ENCODE measurements around the gene TSPO. TPM values are rescaled to one million over a fixed set of nuclear protein-coding genes. Genes with fewer than 3 reads are reported as not detected.

TSPO gene
- total and polyA plus RNA-seq, 2 of the 13 experiments (the other 11 are each of a cell fraction or from before 2014, with no cell fraction given), result 0.46 to 1.4 TPM

GRCh38 chr22:43150731-43151206, 590 bp upstream of the TSPO start:
- 55% methylated on average over 10 of the region's 15 CpGs for WGBS (ENCODE audit: low lambda C conversion rate)
- H3K27ac ChIP-seq (ENCODE audit: extremely low read length, insufficient read depth, low read length), result no peak overlapping the region
- no TSS peak for BruUV-seq (replicated peaks)

DNA sequence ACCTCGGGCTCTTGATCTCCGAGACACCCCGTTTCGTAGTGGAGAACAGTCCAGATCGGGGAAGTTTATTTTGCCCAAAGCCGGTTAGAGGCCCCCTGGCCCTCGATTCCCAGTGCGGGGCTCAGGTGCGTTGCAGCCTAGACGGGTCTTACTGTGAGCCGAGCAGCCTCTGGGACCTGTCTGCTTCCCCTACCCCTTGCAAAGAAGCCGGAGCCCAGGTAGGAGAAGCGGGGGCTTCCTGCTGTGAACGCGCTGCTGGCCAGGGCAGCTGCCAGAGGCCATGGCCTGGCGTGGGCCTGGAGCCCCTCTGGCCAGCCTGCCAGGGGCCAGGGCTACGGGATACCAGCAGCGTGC, 621 bp downstream of the TSPO start:
- ChIA-PET POLR2A (no interaction called here), CTCF (ENCODE audit: low intra/inter-chr PET ratio, low total read pairs) (no interaction called here)
- H2AFZ ChIP-seq (ENCODE audit: low read length), result no peak overlapping the region
- H3K27me3 ChIP-seq (ENCODE audit: control insufficient read depth in 1 of 2, insufficient read depth in 2 of 2, low read length in 2 of 2), result peaks cover 4 to 39% of the 10 kb centered on the region in 2 experiments; a peak in 3 of 5 replicates
- intact Hi-C loops (cut with micrococcal nuclease; ENCODE audit: unreplicated experiment) (no loop called here), in situ Hi-C loops (cut with HindIII; ENCODE audit: extremely low pct_ligation_motif_present, low pct_unique_long_range_greater_than_20kb) (no loop called here)
- H3K9me3 ChIP-seq (ENCODE audit: low read length), result no peaks in the 10 kb centered on the region
- H3K9ac ChIP-seq (ENCODE audit: insufficient read depth, low read depth, low read length), result peak overlapping the region; percentile 41; the same call in 1 of the 2 replicates
- no peak for DNase-seq (ENCODE audit: low spot score)
- H3K4me1 ChIP-seq (ENCODE audit: insufficient read depth, low read length), result peaks cover 21% of the 10 kb centered on the region
- H3K4me3 ChIP-seq (replicated peaks in 1 of 3; ENCODE audit: insufficient read depth in 1 of 3, low read depth in 2 of 3, low read length in 3 of 3), result peak overlapping the region in 1 of 3 experiments; percentile 63; a peak in 1 of 6 replicates
- no peak overlapping the region for H3K27ac ChIP-seq (ENCODE audit: extremely low read length, insufficient read depth, low read length)
- H3K79me2 ChIP-seq (ENCODE audit: insufficient read depth, low read length), result no peaks in the 10 kb centered on the region
- H3K36me3 ChIP-seq (replicated peaks in 1 of 2; ENCODE audit: control insufficient read depth in 1 of 2, insufficient read depth in 2 of 2, low read length in 2 of 2), result no peaks in the 10 kb centered on the region
- WGBS (ENCODE audit: low lambda C conversion rate), result 74% methylated on average over 9 of the region's 18 CpGs
- no peak; the same call in 2 of the 3 replicates for ATAC-seq
- FAIRE-seq, result no peak
- H4K20me1 ChIP-seq (ENCODE audit: insufficient read depth, low read length), result no peaks in the 10 kb centered on the region
- H3K4me2 ChIP-seq (ENCODE audit: low read depth, low read length), result peak overlapping the region; percentile 76
- BruUV-seq (replicated peaks), result no TSS peak
- TF ChIP-seq ZFY (CRISPR knock-in tag; IDR thresholded peaks at IDR 0.05) (peak; percentile 6; the same call in 1 of the 2 replicates), AGO1 (IDR thresholded peaks at IDR 0.05; ENCODE audit: low read depth, low read length, poor library complexity, severe bottlenecking) (peak; percentile 27), DRAP1 (CRISPR knock-in tag; IDR thresholded peaks at IDR 0.05) (no peak), ZNF329 (CRISPR knock-in tag; IDR thresholded peaks at IDR 0.05; ENCODE audit: low read depth) (no peak), PTBP1 (IDR thresholded peaks at IDR 0.05; ENCODE audit: low read depth, low read length, poor library complexity, severe bottlenecking) (no peak), PHF5A (CRISPR knock-in tag; IDR thresholded peaks at IDR 0.05; ENCODE audit: low read depth, unreplicated experiment) (no peak), ZNF749 (CRISPR knock-in tag; IDR thresholded peaks at IDR 0.05; ENCODE audit: borderline replicate concordance) (no peak)

More at GRCh38 chr22:43150731-43151206, 590 bp upstream of the TSPO start:
- in situ Hi-C loops (cut with HindIII; ENCODE audit: extremely low pct_ligation_motif_present, low pct_unique_long_range_greater_than_20kb) (no loop called here), intact Hi-C loops (cut with micrococcal nuclease; ENCODE audit: unreplicated experiment) (no loop called here)
- ATAC-seq (no peak), FAIRE-seq (no peak), DNase-seq (ENCODE audit: low spot score) (no peak)
- Histone ChIP-seq H3K79me2 (ENCODE audit: insufficient read depth, low read length) (no peaks in the 10 kb centered on the region), H2AFZ (ENCODE audit: low read length) (peak overlapping the region; percentile 37), H3K4me3 (replicated peaks in 1 of 3; ENCODE audit: insufficient read depth in 1 of 3, low read depth in 2 of 3, low read length in 3 of 3) (peak overlapping the region; percentile 54 to 65 (median 59)), H3K9ac (ENCODE audit: insufficient read depth, low read depth, low read length) (no peak overlapping the region), H3K36me3 (replicated peaks in 1 of 2; ENCODE audit: control insufficient read depth in 1 of 2, insufficient read depth in 2 of 2, low read length in 2 of 2) (no peaks in the 10 kb centered on the region), H3K4me1 (ENCODE audit: insufficient read depth, low read length) (peaks cover 21% of the 10 kb centered on the region), H3K4me2 (ENCODE audit: low read depth, low read length) (peak overlapping the region; percentile 77), H3K27me3 (ENCODE audit: control insufficient read depth in 1 of 2, insufficient read depth in 2 of 2, low read length in 2 of 2) (peaks cover 6 to 36% of the 10 kb centered on the region in 2 experiments; a peak in 3 of 5 replicates), H4K20me1 (ENCODE audit: insufficient read depth, low read length) (no peaks in the 10 kb centered on the region), H3K9me3 (ENCODE audit: low read length) (no peaks in the 10 kb centered on the region)
- ChIA-PET POLR2A (no interaction called here), CTCF (ENCODE audit: low intra/inter-chr PET ratio, low total read pairs) (no interaction called here)
- TF ChIP-seq HDAC2 (CRISPR knock-in tag; IDR thresholded peaks at IDR 0.05) (0 out of 2 replicates have a peak, but pooled peaks have one; percentile 17), SALL2 (CRISPR knock-in tag; IDR thresholded peaks at IDR 0.05) (no peak), PHF8 (CRISPR knock-in tag; IDR thresholded peaks at IDR 0.05) (0 out of 2 replicates have a peak, but pooled peaks have one; percentile 15), ZNF674 (CRISPR knock-in tag; IDR thresholded peaks at IDR 0.05; ENCODE audit: low read depth) (no peak), ATF7 (IDR thresholded peaks at IDR 0.05) (no peak), ATF7 (CRISPR knock-in tag; IDR thresholded peaks at IDR 0.05) (peak; percentile 44; the same call in 1 of the 2 replicates), HNRNPLL (IDR thresholded peaks at IDR 0.05; ENCODE audit: low read depth, low read length, poor library complexity, severe bottlenecking) (peak; percentile 60), ZMYM3 (CRISPR knock-in tag; IDR thresholded peaks at IDR 0.05) (peak; percentile 87), ZFX (CRISPR knock-in tag; IDR thresholded peaks at IDR 0.05; ENCODE audit: low read depth) (0 out of 2 replicates have a peak, but pooled peaks have one; percentile 18), ADNP (CRISPR knock-in tag; IDR thresholded peaks at IDR 0.05) (0 out of 2 replicates have a peak, but pooled peaks have one; percentile 31), CBX5 (CRISPR knock-in tag; IDR thresholded peaks at IDR 0.05; ENCODE audit: borderline replicate concordance) (0 out of 2 replicates have a peak, but pooled peaks have one; percentile 25), ZNF3 (CRISPR knock-in tag; IDR thresholded peaks at IDR 0.05) (no peak), KDM1A (CRISPR knock-in tag; IDR thresholded peaks at IDR 0.05) (0 out of 2 replicates have a peak, but pooled peaks have one; percentile 55), RCOR2 (CRISPR knock-in tag; IDR thresholded peaks at IDR 0.05) (peak; percentile 38; the same call in 1 of the 2 replicates), KMT2B (CRISPR knock-in tag; IDR thresholded peaks at IDR 0.05) (no peak), ZNF629 (CRISPR knock-in tag; conservative IDR thresholded peaks at IDR 0.05) (peak; percentile 96), CHCHD3 (CRISPR knock-in tag; IDR thresholded peaks at IDR 0.05) (no peak), ATM (IDR thresholded peaks at IDR 0.05; ENCODE audit: borderline replicate concordance) (no peak), CHD4 (IDR thresholded peaks at IDR 0.05; ENCODE audit: borderline replicate concordance, low read length) (0 out of 2 replicates have a peak, but pooled peaks have one; percentile 48)

Data from HepG2 (cell line).